ENCODE results near the gene SMAD6.

GRCh38 chr15:66698318-66698961 is 3.6 kb upstream of the SMAD6 start:
- TF ChIP-seq CTCF (conservative IDR thresholded peaks at IDR 0.05; ENCODE audit: low read depth, low read length): peak; percentile 80
- no peak for TF ChIP-seq RFX5 (IDR thresholded peaks at IDR 0.05; ENCODE audit: low read depth, low read length)
- TF ChIP-seq POLR2A (IDR thresholded peaks at IDR 0.05; ENCODE audit: low read depth, low read length): no peak
- TF ChIP-seq MXI1 (IDR thresholded peaks at IDR 0.05; ENCODE audit: borderline replicate concordance, low read depth, low read length): no peak
- peak; percentile 83 for TF ChIP-seq RAD21 (IDR thresholded peaks at IDR 0.05; ENCODE audit: low read length)
- TF ChIP-seq CEBPB (IDR thresholded peaks at IDR 0.05; ENCODE audit: low read depth, low read length): no peak

Measured in IMR-90 (cell line).